Measurements from ENCODE around the gene TMEM253. TPM values are rescaled to one million over a fixed set of nuclear protein-coding genes. Genes with fewer than 3 reads are reported as not detected.

Gene TMEM253
- total RNA-seq, 2 experiments from 2014 or later, result not detected

GRCh38 chr14:21120686-21121085 is 19.8 kb downstream of the TMEM253 start:
- Histone ChIP-seq H3K4me1 (ENCODE audit: insufficient read depth, low read length) (no peaks in the 10 kb centered on the region), H3K9me3 (ENCODE audit: control insufficient read depth in 1 of 2, insufficient read depth in 1 of 2, low read length in 2 of 2) (peaks cover 0 to 3% of the 10 kb centered on the region in 2 experiments), H3K36me3 (ENCODE audit: insufficient read depth, low read length) (no peaks in the 10 kb centered on the region), H3K4me3 (ENCODE audit: low read length) (no peak overlapping the region), H3K27me3 (ENCODE audit: control insufficient read depth in 1 of 2, insufficient read depth in 2 of 2, low read length in 2 of 2) (peaks cover 3 to 9% of the 10 kb centered on the region in 2 experiments), H3K27ac (ENCODE audit: low read depth in 1 of 2, low read length in 2 of 2) (no peak overlapping the region)
- Mint-ChIP-seq H3K9me3 (no peaks in the 10 kb centered on the region), H3K4me3 (no peak overlapping the region), H3K27ac (no peak overlapping the region), H3K36me3 (ENCODE audit: low read depth) (no peaks in the 10 kb centered on the region), H3K4me1 (ENCODE audit: low read depth) (no peaks in the 10 kb centered on the region), H3K27me3 (peaks cover 47% of the 10 kb centered on the region)
- ChIA-PET POLR2A (no interaction called here), CTCF (no interaction called here)
- no peak for ATAC-seq (ENCODE audit: poor library complexity)
- TF ChIP-seq, protein P1, sequence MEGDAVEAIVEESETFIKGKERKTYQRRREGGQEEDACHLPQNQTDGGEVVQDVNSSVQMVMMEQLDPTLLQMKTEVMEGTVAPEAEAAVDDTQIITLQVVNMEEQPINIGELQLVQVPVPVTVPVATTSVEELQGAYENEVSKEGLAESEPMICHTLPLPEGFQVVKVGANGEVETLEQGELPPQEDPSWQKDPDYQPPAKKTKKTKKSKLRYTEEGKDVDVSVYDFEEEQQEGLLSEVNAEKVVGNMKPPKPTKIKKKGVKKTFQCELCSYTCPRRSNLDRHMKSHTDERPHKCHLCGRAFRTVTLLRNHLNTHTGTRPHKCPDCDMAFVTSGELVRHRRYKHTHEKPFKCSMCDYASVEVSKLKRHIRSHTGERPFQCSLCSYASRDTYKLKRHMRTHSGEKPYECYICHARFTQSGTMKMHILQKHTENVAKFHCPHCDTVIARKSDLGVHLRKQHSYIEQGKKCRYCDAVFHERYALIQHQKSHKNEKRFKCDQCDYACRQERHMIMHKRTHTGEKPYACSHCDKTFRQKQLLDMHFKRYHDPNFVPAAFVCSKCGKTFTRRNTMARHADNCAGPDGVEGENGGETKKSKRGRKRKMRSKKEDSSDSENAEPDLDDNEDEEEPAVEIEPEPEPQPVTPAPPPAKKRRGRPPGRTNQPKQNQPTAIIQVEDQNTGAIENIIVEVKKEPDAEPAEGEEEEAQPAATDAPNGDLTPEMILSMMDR (IDR thresholded peaks at IDR 0.05), result no peak
- no peak for DNase-seq
- intact Hi-C loops (cut with DNase I, micrococcal nuclease), result no loop called here

- POLR2A ChIA-PET, result no interaction called here
- H3K9me3 Mint-ChIP-seq, result no peaks in the 10 kb centered on the region
- Histone ChIP-seq H3K4me3 (ENCODE audit: low read length) (no peak overlapping the region), H3K27ac (ENCODE audit: low read depth in 1 of 2, low read length in 2 of 2) (no peak overlapping the region), H3K4me1 (ENCODE audit: insufficient read depth, low read length) (no peaks in the 10 kb centered on the region), H3K36me3 (ENCODE audit: insufficient read depth, low read length) (no peaks in the 10 kb centered on the region), H3K27me3 (ENCODE audit: control insufficient read depth in 1 of 2, insufficient read depth in 2 of 2, low read length in 2 of 2) (peaks cover 3 to 9% of the 10 kb centered on the region in 2 experiments), H3K9me3 (ENCODE audit: control insufficient read depth in 1 of 2, insufficient read depth in 1 of 2, low read length in 2 of 2) (peaks cover 0 to 3% of the 10 kb centered on the region in 2 experiments)
- no peak overlapping the region for H3K4me3 Mint-ChIP-seq
- H3K36me3 Mint-ChIP-seq (ENCODE audit: low read depth), result no peaks in the 10 kb centered on the region
- no peak overlapping the region for H3K27ac Mint-ChIP-seq
- ATAC-seq (ENCODE audit: poor library complexity) (no peak), DNase-seq (no peak)
- peaks cover 51% of the 10 kb centered on the region for H3K27me3 Mint-ChIP-seq
- TF ChIP-seq, protein P1 (IDR thresholded peaks at IDR 0.05), result no peak
- H3K4me1 Mint-ChIP-seq (ENCODE audit: low read depth), result no peaks in the 10 kb centered on the region
- intact Hi-C loops (cut with DNase I, micrococcal nuclease), result no loop called here
- CTCF ChIA-PET, result no interaction called here
Measured at GRCh38 chr14:21121122-21121521, 20.3 kb downstream of the TMEM253 start.

- H3K36me3 ChIP-seq (ENCODE audit: insufficient read depth, low read length), result no peaks in the 10 kb centered on the region
- intact Hi-C loops (cut with DNase I, micrococcal nuclease), result no loop called here
- Mint-ChIP-seq H3K36me3 (ENCODE audit: low read depth) (no peaks in the 10 kb centered on the region), H3K4me1 (ENCODE audit: low read depth) (no peaks in the 10 kb centered on the region), H3K4me3 (no peak overlapping the region), H3K27ac (no peak overlapping the region), H3K9me3 (no peaks in the 10 kb centered on the region), H3K27me3 (peaks cover 59% of the 10 kb centered on the region)
- H3K9me3 ChIP-seq (ENCODE audit: control insufficient read depth in 1 of 2, insufficient read depth in 1 of 2, low read length in 2 of 2), result peaks cover 0 to 3% of the 10 kb centered on the region in 2 experiments
- ATAC-seq (ENCODE audit: poor library complexity) (no peak), DNase-seq (no peak)
- TF ChIP-seq, protein P1 (IDR thresholded peaks at IDR 0.05), result no peak
- H3K4me3 ChIP-seq (ENCODE audit: low read length), result no peak overlapping the region
- ChIA-PET POLR2A (no interaction called here), CTCF (interaction anchor here (1.4 to 1.5 kb wide), 2 partner anchors 20 to 83 kb away, joined by 3 to 4 read pairs; no protein-coding TSS in a partner anchor)
- peaks cover 3 to 9% of the 10 kb centered on the region in 2 experiments for H3K27me3 ChIP-seq (ENCODE audit: control insufficient read depth in 1 of 2, insufficient read depth in 2 of 2, low read length in 2 of 2)
- no peak overlapping the region for H3K27ac ChIP-seq (ENCODE audit: low read depth in 1 of 2, low read length in 2 of 2)
- H3K4me1 ChIP-seq (ENCODE audit: insufficient read depth, low read length), result no peaks in the 10 kb centered on the region
Measured at GRCh38 chr14:21123429-21123828, 22.6 kb downstream of the TMEM253 start.
